Thoracic aorta (tissue), 2 donors: ENCODE measurements around the gene MUC16. TPM values are rescaled to one million over a fixed set of nuclear protein-coding genes. Genes with fewer than 3 reads are reported as not detected.

Experiments
- ATAC-seq: fragments of 150-250 bp; one replicate; pipeline ENCODE4 v1.8.0; 2017; ENCODE audit warnings: low read depth; ENCODE audit not compliant: insufficient number of reproducible peaks, low FRiP score
- DNase-seq: peaks from one replicate; pipeline ENCODE4 v3.0.0-alpha.2; 2020; ENCODE audit warnings: low spot score
- H3K27ac ChIP-seq, 2 donors: fragments of 200-600 bp; sonication (generic); 1 replicate in 1 of 2; 2 replicates in 1 of 2; pipeline ENCODE4 v1.5.1; 2016; ENCODE audit warnings: mild to moderate bottlenecking in 2 of 2, moderate library complexity in 2 of 2
- H3K27me3 ChIP-seq: fragments of 200-600 bp; sonication (generic); replicated peaks from 2 replicates; pipeline ENCODE4 v1.6.0; 2016; ENCODE audit warnings: mild to moderate bottlenecking; ENCODE audit not compliant: insufficient read depth
- H3K36me3 ChIP-seq: fragments of 200-600 bp; sonication (generic); one replicate; pipeline ENCODE4 v1.5.1; 2016
- H3K4me1 ChIP-seq, 2 donors: fragments of 200-600 bp; sonication (generic); 1 replicate in 1 of 2; 2 replicates in 1 of 2; pipeline versions ENCODE4 v1.5.1 to v1.6.0; 2016; ENCODE audit warnings: low read depth in 2 of 2, mild to moderate bottlenecking in 1 of 2; ENCODE audit not compliant: control insufficient read depth in 1 of 2
- H3K4me3 ChIP-seq: fragments of 200-600 bp; sonication (generic); 2 replicates; pipeline ENCODE4 v1.5.1; 2016; ENCODE audit warnings: mild to moderate bottlenecking
- H3K9me3 ChIP-seq: fragments of 200-600 bp; sonication (generic); 2 replicates; pipeline ENCODE4 v1.5.1; 2016
- CTCF ChIP-seq: fragments of 200-600 bp; sonication (generic); IDR thresholded peaks from one replicate; pipeline ENCODE4 v1.5.1; 2019; ENCODE audit warnings: antibody characterized with exemption
- total RNA-seq, 2 donors: library from RNA; depleted of rRNA; stranded (reverse); fragments of >200 nt; gene quantifications; one replicate each; pipeline versions ENCODE4 v1.1.0 to v1.2.3, GENCODE V29; 2016

The MUC16 gene
- total RNA-seq, 2 donors from 2014 or later: under 0.01 TPM; not detected in 1

GRCh38 chr19:9041023-9041422 lies 30.8 kb upstream of the MUC16 start:
- ATAC-seq: no peak
- Histone ChIP-seq H3K27ac (no peak overlapping the region), H3K27me3 (no peaks in the 10 kb centered on the region)

GRCh38 chr19:9040131-9040530 lies 29.9 kb upstream of the MUC16 start:
- Histone ChIP-seq H3K4me3 (no peak overlapping the region), H3K27ac (no peak overlapping the region), H3K27me3 (no peaks in the 10 kb centered on the region), H3K4me1 (no peaks in the 10 kb centered on the region), H3K9me3 (no peaks in the 10 kb centered on the region), H3K36me3 (no peaks in the 10 kb centered on the region)
- no peak for ATAC-seq
- no peak for TF ChIP-seq CTCF
- DNase-seq: no peak

More at GRCh38 chr19:9041023-9041422, 30.8 kb upstream of the MUC16 start:
- Histone ChIP-seq H3K4me3 (no peak overlapping the region), H3K4me1 (no peaks in the 10 kb centered on the region), H3K36me3 (no peaks in the 10 kb centered on the region), H3K9me3 (no peaks in the 10 kb centered on the region)
- no peak for TF ChIP-seq CTCF
- no peak for DNase-seq

- H3K27ac ChIP-seq: no peak overlapping the region
- no peaks in the 10 kb centered on the region for H3K36me3 ChIP-seq
- no peaks in the 10 kb centered on the region for H3K9me3 ChIP-seq
- H3K27me3 ChIP-seq: no peaks in the 10 kb centered on the region
- no peaks in the 10 kb centered on the region for H3K4me1 ChIP-seq
- ATAC-seq: no peak
- no peak for DNase-seq
- no peak overlapping the region for H3K4me3 ChIP-seq
- no peak for TF ChIP-seq CTCF
These were observed 29.5 kb upstream of the MUC16 start for GRCh38 chr19:9039728-9040127.

- H3K27me3 ChIP-seq: no peaks in the 10 kb centered on the region
- no peak overlapping the region for H3K4me3 ChIP-seq
- ATAC-seq (no peak), DNase-seq (no peak)
- H3K4me1 ChIP-seq: no peaks in the 10 kb centered on the region
- TF ChIP-seq CTCF: no peak
- H3K27ac ChIP-seq: no peak overlapping the region
- H3K9me3 ChIP-seq: no peaks in the 10 kb centered on the region
- no peaks in the 10 kb centered on the region for H3K36me3 ChIP-seq
These were observed 27.3 kb upstream of the MUC16 start for GRCh38 chr19:9037400-9038062.

- H3K4me1 ChIP-seq: no peaks in the 10 kb centered on the region
- DNase-seq (no peak), ATAC-seq (no peak)
- no peaks in the 10 kb centered on the region for H3K36me3 ChIP-seq
- no peak for TF ChIP-seq CTCF
- no peak overlapping the region for H3K4me3 ChIP-seq
- no peaks in the 10 kb centered on the region for H3K9me3 ChIP-seq
- no peaks in the 10 kb centered on the region for H3K27me3 ChIP-seq
- H3K27ac ChIP-seq: no peak overlapping the region
These were observed 22.0 kb upstream of the MUC16 start for GRCh38 chr19:9032136-9032631.
